Measurements from ENCODE around the gene ALCAM. TPM values are rescaled to one million over a fixed set of nuclear protein-coding genes. Genes with fewer than 3 reads are reported as not detected.

ALCAM gene
- total RNA-seq, 1 experiment from 2014 or later: 32.3 TPM

- CTCF ChIA-PET: no interaction called here
- Histone ChIP-seq H3K36me3 (ENCODE audit: control insufficient read depth, insufficient read depth, low read length) (no peaks in the 10 kb centered on the region), H3K9me3 (ENCODE audit: control insufficient read depth, insufficient read depth, low read depth, low read length) (no peaks in the 10 kb centered on the region), H3K27me3 (ENCODE audit: control insufficient read depth, insufficient read depth, low read length) (no peaks in the 10 kb centered on the region), H3K27ac (ENCODE audit: low read length) (no peak overlapping the region), H3K4me3 (ENCODE audit: low read depth in 2 of 2, low read length in 2 of 2) (no peak overlapping the region), H3K4me1 (ENCODE audit: control insufficient read depth, insufficient read depth, low read length) (no peaks in the 10 kb centered on the region)
- in situ Hi-C loops (cut with HindIII; ENCODE audit: low pct_unique_long_range_greater_than_20kb, low sequenced_read_pairs) (no loop called here), intact Hi-C loops (cut with micrococcal nuclease; ENCODE audit: unreplicated experiment) (no loop called here)
- ATAC-seq: no peak
- TF ChIP-seq CTCF (IDR thresholded peaks at IDR 0.05) (no peak), POLR2AphosphoS5 (IDR thresholded peaks at IDR 0.05; ENCODE audit: low read depth, low read length) (no peak), REST (IDR thresholded peaks at IDR 0.05; ENCODE audit: insufficient read depth in 1 of 2, low read depth in 2 of 2, low read length in 1 of 2) (no peak)
- POLR2A ChIA-PET: no interaction called here
- no peak for DNase-seq (ENCODE audit: low read depth, low spot score)
- no TSS peak for BruUV-seq (replicated peaks)
These were observed 167.8 kb downstream of the ALCAM start for GRCh38 chr3:105534491-105534890.

- no peak overlapping the region for H3K27ac ChIP-seq (ENCODE audit: low read length)
- no peaks in the 10 kb centered on the region for H3K4me1 ChIP-seq (ENCODE audit: control insufficient read depth, insufficient read depth, low read length)
- intact Hi-C loops (cut with micrococcal nuclease; ENCODE audit: unreplicated experiment): no loop called here
- no peak for TF ChIP-seq REST (IDR thresholded peaks at IDR 0.05; ENCODE audit: insufficient read depth in 1 of 2, low read depth in 2 of 2, low read length in 1 of 2)
- CTCF ChIA-PET: no interaction called here
- in situ Hi-C loops (cut with HindIII; ENCODE audit: low pct_unique_long_range_greater_than_20kb, low sequenced_read_pairs): no loop called here
- no peaks in the 10 kb centered on the region for H3K9me3 ChIP-seq (ENCODE audit: control insufficient read depth, insufficient read depth, low read depth, low read length)
- ATAC-seq (no peak), DNase-seq (ENCODE audit: low read depth, low spot score) (no peak)
- H3K36me3 ChIP-seq (ENCODE audit: control insufficient read depth, insufficient read depth, low read length): no peaks in the 10 kb centered on the region
- H3K27me3 ChIP-seq (ENCODE audit: control insufficient read depth, insufficient read depth, low read length): no peaks in the 10 kb centered on the region
- H3K4me3 ChIP-seq (ENCODE audit: low read depth in 2 of 2, low read length in 2 of 2): no peak overlapping the region
- POLR2A ChIA-PET: no interaction called here
- no TSS peak for BruUV-seq (replicated peaks)
These were observed 170.8 kb downstream of the ALCAM start for GRCh38 chr3:105537371-105538080.

Data from Panc1 (cell line).